HG02884 (cell line): Measurements from ENCODE around the gene S100A10.

Experiments
- ATAC-seq: cut with Tn5 transposase; IDR thresholded peaks from one replicate; pipeline ENCODE4 v1.9.1; 2021; ENCODE audit warnings: mild to moderate bottlenecking, moderate library complexity; ENCODE audit not compliant: unreplicated experiment

S100A10 gene

DNA sequence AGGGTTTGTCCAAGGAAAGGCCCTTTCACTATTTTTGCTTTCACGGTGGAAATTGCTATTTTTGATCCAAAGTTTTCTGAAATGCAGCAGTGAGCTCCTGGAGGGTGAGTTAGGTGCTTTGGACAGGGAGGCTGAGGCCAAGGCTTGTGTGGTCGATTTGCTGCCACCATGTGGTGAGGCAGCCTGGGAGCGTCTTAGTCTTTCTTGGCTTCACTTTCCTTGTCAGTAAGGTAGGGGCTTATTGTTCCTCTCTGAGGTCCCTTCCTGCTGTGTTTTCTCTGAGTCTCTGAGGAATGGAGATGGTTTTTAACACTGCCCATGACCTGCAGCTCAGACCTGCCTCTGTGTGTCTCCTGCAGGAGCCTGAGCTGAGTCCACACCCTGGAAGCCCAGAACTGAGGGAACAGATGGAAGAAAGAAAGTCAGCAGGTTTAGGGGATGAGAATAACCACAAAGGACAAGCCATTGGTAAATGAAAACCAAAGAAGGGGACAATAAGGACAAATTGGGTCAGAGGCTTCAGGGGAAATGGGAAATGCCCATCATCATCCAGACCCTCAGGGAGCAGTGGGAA lies 20.1 kb upstream of the S100A10 start:
- no peak for ATAC-seq

DNA sequence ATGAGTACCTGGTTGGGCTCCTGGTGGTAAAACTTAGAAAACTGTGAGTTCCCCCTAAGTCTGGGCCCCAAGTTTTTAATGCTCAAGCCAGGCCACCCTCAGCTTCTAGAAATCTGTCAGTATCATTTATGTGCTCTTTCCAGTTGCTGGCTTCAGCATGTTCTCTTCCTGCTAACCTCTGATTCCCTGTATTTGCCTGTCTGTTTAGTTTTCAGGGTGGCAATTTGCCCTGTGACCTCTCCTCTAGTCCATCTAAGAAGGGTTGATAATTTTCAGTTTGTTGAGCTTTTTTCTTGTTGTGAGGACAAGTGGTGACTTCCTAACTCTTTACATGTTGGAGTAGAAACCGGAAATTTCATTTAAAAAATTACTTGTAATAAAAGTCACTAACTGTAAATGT lies 16.0 kb upstream of the S100A10 start:
- no peak for ATAC-seq

DNA sequence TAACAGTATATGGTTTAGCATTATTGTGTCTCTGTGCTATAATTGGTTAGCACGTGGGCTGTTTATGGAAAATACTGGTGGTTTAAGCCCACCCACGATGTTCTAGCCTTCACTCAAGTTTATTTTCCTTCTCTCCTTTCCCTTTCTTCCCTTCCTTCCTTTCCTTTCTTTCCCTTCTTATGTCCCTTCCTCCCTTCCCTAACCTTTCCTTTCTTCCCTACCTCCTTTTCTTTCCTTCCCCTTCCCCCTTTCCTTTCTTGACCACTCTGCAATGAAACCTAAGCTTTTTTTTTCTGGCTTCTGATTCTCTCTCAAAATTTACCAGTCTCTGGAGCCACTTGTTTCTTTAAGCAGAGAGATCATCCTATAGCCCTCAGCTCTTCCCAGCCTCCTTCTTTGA lies 13.4 kb upstream of the S100A10 start:
- ATAC-seq, result no peak

DNA sequence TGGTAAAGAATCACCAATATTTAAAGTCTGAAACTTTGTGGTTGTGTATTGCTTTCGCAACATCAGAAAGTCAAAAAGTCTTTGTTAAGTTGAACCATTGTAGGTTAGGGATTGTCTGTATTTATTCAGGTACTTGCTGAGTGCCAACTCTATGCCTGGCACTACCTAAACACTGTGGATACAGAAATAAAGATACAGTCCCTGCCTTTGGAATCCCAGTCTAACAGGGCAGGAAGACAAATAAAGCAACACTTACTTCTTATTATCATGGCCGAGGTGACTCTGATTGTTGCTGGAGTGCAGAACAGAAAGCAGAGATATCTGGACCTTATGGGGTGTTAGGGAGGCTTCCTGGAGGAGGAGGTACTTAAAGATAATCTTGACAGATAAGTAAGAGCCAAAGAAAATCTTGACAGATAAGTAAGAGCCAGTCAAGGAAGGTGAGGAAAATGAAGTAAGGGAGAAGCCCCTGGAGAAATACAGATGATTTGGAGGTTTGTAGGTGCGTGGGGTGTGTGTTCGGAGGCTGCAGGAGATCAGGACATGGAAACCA lies 11.8 kb upstream of the S100A10 start:
- ATAC-seq, result no peak

DNA sequence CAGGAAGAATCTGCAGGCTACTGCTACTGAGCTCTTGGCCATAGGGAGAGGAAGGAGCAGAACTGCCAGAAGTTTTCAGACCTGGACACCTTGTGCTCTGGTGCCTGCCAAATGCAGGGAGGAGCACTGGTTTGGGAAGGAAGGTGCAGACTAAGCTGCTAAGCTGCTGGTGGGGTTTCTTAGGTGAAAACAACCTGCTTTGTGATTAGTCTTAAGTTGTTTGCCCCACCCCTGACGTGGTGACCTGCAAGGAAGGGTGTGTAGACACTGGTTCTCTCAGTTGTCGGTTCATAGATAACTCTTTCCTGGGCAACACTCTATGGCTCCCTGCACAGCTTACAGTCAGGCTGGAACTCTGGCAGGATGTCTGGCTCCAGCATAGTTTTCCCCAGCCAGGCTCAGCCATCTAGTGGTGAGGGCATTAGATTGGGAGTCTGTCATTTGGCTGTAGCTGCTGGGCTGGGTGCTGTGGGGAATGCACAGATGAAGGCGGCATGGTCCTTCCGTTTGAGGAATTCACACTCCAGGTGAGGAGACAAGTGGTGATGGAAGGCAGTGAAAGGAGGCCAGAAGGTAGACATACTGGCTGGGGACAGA lies 10.3 kb upstream of the S100A10 start:
- ATAC-seq, result no peak

DNA sequence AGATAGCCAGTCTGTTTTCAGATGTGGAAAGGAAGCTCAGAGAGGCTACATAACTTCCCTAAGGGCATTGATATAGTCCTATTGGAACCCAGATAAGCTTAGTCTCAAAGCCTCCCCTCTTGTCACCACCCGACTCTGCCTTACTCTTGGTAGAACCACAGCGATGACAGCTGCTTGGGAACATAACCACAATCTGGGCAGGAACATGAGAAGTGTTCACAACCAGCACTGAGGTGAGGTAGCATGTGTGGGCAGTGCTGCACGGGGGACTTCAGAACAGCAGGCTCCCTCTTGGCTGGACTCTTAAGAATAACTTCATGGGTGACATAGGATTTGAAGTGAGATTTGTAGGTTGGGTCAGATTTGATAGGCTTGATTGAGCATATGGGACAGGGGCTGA lies 9.3 kb upstream of the S100A10 start:
- no peak for ATAC-seq

DNA sequence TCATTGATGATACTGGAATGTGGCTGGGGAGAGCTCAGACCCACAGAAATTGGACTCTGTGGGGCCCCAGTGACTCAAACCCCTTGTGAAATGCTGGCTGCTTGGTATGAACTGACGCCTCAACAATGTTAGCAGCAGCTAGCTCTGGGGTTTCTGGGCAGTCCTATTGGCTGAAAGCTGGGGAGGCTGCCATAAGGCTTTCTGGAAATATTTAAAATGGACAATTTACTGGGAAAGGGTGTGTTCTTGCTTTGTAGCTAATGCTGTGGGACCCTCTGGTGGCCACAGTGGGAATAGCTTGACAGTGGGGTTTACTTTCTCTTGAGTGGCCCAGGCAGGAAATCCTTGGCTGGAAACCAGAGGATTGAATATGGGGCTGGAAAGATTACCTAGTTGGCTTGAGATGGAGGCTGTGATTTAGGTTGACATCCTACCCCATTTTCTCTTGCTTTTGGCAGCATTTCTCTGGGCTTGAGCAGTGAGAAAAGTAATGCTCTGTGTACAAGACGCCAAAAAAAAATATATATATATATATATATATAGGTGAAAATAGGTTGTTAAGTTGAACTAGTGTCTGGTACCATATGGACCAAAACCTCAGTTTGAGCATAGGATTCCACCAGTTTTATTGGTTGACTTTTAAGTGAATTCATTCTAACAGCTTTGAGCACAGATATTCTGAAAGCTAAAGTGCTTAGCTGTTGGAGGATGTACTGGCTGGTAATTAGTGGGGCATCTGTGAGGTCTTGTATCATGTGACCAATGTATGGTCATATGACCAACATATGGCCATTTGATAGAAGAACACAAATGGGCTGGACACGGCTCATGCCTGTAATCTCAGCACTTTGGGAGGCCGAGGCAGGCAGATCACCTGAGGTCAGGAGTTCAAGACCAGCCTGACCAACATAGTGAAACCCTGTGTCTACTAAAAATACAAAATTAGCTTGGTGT lies 8.2 kb upstream of the S100A10 start:
- ATAC-seq, result no peak

DNA sequence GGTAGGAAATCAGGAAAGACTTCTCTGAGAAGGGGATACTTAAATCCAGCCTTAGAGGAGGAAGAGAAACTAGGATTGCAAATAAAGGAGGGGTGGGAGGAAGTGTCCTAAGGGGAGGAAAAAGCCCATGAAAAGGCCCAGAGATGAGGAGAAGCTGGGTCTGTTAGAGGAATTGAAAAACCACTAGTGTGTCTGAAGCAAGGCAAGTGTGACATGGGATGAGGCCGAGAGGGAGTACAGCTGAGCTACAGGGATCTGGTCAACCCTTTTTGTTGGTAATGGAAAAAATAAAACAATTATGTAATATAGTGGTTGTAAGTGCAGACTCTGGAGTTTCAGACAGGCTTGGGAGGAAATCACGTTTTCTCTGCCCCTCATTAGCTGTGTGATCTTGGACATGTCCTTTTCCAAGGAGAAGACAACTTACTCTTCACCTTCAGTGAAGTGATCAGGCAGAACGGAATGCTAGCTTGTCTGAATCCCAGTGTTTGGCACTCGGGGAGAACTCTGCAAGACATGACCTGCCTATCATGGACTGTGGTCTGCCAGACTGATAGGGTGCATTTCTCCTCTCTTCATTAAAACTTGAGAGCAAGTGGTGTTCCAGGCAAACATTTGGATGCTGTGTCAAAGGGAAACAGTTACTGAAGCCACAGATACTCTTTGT lies 7.4 kb upstream of the S100A10 start:
- ATAC-seq, result no peak

DNA sequence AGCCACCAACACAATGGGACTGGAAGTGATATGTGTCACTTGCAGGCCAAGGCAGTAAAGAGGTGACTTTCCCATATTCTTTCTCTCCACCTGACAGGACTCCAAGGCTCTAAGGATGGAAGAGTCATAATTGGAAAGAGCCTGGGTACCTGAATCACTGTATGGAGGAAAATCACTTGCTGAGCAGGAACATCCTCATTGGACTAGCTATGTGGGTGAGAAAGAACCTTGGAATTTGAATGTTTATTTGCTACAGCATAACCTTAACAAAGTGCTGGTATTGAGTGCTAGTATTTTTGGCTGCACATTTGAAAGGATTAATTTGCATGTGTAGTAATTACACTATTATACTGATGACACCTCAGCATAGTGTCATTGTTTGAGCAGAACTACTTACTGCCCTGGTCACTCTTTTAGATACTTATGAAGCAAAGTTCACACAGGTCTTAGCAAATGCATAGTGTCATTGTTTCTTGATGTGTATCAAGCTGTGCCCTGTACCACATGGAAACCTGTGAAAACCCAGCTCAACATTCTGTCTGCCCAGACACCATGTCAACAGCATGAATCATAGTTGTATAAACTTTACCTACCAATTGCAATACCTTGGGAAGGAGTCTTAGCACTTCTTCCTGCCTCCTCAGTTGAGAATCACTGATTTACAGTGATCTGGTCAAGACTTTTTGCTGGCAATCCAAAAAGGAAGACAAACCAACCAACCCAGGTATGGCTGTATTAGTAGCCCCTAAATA lies 5.1 kb upstream of the S100A10 start:
- no peak for ATAC-seq

DNA sequence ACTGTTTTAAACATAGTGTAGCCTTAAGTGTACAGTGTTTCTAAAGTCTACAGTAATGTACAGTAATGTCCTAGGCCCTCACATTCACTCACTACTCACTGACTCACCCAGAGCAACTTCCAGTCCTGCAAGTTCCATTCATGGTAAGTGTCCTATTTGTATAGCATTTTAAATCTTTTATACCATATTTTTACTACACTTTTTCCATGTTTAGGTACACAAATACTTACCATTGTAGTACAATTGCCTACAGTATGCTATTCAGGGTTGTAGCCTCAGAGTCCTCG lies 3.6 kb upstream of the S100A10 start:
- ATAC-seq, result no peak

DNA sequence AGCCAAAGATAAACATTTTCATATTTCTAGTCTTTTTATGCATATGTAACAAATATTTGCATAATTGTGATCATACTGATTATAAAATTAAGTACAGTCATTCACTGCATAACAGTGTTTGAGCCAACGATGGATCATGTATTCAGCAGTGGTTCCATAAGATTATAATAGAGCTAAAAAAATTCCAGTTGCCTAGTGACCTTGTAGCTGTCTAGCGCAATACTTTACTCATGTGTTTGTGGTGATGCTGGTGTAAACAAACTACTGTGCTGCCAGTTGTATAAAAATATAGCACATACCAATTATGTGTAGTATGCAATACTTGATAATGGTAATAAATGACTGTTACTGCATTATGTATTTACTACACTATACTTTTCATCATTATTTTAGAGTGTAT lies 2.1 kb upstream of the S100A10 start:
- no peak for ATAC-seq

DNA sequence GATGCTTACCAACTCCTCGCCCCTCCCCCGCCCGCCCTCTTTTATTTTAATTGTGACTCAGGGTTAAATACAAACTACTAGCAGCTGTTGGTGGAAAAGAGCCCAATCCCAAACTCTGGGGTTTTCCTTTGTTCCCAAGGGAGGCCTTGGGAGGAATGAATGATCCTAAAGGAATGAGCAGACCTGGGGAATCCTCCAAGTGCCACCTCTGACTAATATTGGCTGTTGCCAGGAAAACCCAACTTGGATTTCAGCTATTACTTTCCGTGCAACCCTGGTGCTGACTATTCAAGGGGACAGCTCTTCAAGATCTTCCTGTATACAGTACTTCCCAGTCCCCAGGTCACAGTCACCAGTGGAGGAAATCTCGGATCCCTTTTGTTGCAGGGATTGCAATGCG lies 1.3 kb upstream of the S100A10 start:
- ATAC-seq, result no peak

DNA sequence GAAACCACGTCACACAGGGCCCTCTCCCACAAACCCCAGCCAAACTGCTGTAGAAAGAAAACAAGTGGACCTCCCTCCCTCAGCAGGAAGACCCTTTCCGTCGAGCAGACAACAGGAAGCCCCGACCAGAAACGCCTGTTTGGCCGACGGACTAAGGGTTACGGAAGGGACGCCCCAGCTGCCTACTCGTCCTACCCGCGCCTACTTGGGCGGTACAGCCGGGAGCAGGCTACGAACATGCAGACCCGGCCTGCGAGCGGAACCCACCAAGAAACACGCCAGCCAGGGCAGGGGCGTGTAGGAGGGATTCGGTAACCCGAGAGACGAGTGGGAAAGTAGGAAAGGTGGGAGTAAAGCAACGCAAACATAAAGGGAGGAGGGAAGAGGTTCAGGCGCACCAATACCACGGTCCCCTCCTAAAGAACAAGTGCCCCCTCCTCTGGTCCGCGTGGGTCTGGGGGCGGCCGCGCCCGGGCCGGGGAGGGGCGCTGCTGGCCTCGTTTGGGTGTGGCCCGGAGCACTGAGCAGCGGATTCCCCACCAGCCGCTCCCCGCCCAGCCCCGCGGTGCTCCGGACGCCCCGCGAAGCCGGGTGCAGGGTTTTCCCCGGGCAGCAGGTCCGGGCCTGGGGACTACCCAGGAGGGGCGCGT lies 450 bp downstream of the S100A10 start:
- no peak for ATAC-seq

DNA sequence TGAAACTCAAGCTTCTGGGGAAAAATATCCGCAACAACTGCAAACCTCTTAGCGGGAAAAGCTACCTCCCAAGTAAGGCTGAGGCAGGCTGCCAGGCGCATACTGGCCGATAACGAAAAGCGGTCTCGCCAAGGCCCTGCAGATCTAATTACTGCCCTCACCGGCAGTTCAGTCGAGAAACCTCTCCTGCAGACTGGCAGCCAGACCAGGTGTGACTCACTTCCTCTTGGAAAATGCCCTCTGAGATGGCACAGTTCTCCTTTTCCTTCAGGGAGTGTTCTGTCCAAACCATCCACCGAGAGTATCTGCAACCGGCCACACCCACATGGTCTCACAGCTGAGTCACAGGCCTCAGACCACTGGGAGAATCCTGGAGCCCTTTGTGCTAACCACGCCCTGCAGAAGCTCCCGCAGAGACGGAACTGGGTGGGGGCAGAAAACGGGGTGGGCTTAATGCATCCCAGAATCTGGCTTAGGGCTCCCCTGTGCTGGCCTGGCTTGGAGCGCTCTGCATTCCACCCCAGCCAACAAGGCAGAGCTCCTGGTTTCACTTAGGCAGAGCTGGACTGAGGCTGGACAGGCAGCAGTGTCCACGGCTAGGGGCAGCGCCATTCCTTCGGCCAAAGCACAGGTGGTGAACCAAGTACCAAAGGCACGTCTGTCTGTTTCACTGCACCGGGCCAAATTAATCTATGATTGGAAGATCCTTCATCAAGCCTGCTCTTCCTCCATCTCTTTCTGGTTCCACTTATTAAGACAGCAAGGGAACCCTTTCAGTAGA lies 1.2 kb downstream of the S100A10 start:
- ATAC-seq, result no peak

DNA sequence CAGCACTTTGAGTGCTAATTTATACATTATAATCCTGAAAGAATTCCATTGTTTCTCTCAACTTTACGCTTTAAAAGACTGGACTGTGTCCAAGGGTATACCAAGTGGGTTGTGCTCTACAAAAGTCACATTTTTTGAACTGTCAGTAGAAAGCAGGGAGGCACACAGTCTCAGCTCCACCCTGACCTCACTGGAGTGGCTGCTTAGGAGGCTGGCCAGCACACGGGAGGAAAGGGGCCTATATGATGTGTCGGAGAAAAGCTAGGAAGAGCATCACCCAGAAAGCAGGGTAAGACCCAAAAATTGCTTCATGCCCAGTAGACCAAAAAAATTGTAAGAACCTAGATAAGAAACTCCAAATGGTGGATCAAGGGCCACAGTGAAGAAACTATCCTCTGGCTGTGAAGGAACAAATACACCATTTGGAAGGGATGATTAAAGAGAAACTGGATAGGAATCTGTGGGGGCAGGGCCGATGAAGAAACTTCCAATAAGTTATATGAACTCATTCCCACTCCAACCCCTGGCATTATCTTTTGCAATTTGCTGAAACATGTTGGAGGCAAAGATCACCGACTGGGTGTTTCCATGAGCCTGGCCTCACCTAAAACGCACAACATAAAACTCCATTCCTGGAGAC lies 1.9 kb downstream of the S100A10 start:
- no peak for ATAC-seq

DNA sequence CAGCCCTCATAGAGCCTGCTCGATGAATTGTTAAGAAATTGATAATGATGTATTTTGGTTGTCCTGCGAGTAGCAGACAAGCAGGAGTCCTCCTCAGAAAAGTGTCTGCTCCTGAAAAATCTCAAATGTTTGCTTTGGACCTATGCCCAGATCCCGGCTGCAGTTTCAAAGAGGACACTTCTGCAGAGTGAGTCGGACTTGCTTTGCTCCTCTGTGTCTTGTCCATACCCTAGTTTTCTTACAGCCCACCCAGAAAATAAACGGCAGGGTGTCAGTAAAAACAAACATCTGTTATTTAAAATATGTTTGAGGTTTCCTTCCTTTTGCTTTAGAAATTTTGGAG lies 2.8 kb downstream of the S100A10 start:
- ATAC-seq, result no peak

DNA sequence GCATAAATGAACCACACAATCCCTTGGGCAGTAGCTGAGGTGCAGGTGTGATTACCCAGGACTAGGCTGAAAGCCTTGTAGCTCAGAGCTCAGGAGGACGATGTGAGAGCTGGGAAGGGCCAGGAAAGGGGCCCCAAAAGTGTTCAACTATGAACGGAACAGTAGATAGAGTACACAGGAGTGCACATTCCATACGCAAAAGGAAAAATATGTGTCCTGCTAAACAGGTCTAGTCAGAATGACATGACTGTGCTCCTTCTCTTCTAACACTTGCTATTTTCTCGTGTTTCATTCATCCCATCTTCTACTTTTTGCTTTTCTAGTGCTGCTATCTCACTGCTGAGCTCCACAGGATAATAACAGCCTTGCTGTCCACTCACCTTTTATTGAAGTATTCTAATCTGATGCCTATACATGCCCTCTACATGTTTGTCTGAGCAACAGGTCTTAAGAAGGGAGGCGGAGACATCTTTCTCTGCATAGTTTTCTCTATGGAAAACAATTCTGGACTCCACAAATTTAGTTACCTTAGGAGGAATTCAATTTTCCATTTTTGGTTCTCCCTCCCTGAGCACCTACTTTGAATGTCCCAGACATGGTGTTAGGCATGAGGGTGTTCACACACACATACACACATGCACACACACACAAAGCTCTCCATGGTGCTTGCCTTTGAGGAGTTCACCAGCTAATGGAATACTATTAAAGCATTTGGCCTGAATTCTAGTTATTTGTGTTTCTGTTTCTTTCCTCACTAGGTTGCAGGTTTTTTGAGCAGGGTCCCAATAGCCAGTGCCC lies 3.4 kb downstream of the S100A10 start:
- no peak for ATAC-seq

DNA sequence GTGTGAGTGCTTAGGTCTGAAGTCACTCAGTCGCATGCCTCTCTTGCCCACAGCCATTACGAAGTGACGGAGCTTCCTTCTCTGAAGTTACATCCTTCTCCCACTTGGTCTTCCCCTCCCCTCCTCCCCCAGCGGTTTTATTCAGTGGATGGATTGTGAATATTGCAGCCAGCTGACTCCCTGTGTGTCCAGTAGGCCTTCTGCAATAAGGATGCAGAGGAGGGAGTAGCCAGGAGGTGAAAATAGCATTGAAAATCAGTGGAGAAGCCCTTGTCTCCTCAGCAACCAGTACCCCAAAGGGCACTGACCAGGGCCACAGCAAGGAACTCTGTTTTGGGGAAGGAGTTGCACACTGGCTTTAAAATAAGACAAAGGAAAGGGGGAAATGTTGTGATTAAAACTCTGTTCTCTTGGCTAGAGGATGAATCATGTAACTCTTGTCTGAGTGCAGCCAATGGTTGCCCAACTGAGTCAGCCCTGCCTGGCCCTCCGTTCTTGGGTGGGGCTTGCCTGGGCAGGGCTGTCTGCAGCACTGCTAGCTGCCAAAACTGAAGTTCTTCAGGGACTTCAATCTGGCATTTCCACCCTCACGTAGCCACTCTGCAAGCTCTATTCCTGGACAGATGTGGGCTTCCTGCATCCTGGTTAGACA lies 4.3 kb downstream of the S100A10 start:
- ATAC-seq, result no peak
